GM19467 (cell line): ENCODE data around the gene CLN5.
"Not testable (repeated sequence)": the region's sequence is repeated elsewhere in the genome, so short reads cannot be mapped to it uniquely, and the experiment has no call there.

ENCODE experiments used
- ATAC-seq: cut with Tn5 transposase; IDR thresholded peaks from one replicate; pipeline ENCODE4 v1.9.1; 2021; ENCODE audit warnings: mild to moderate bottlenecking, moderate library complexity; ENCODE audit not compliant: unreplicated experiment

CLN5 gene

GRCh38 chr13:76991796-76992547 is at the start of gene CLN5:
CLN5 (plus strand) TSS chr13:76992081; CDS start chr13:76992099, 18 bp downstream.
- peak; percentile 97 for ATAC-seq

GRCh38 chr13:76942363-76942762 is 49.5 kb upstream of the CLN5 start:
- ATAC-seq: no peak

GRCh38 chr13:76943646-76944045 is 48.2 kb upstream of the CLN5 start:
- no peak for ATAC-seq

- no peak for ATAC-seq
These were observed 47.4 kb upstream of the CLN5 start for GRCh38 chr13:76944456-76944855.

GRCh38 chr13:76948149-76948548 is 43.7 kb upstream of the CLN5 start, which contains the start of gene ACOD1:
ACOD1 (plus strand) TSS chr13:76948511; CDS start chr13:76948559, 48 bp downstream.
- ATAC-seq: no peak

GRCh38 chr13:76950101-76950500 is 41.8 kb upstream of the CLN5 start:
- ATAC-seq: no peak

DNA sequence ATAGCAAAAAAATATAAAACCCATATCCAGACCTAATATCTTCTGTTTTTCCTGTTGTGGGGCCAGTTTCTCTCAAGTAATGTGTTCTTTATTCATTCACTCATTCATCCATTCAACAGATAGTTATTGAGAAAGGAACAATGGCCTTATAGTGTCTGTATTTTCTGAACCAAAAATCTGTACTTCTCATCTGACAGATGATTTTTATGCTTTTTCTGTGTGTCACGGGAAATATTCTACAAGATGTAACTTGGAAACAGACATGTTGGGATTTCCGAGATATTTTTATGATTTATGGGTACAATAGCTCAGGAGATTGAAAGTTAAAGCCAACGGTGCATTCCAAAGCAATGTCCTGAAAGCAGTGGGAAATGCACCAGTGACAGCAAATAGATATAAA is 37.9 kb upstream of the CLN5 start:
- ATAC-seq: no peak

GRCh38 chr13:76954538-76954937 is 37.3 kb upstream of the CLN5 start:
- ATAC-seq: no peak

- ATAC-seq: no peak
These were observed 36.7 kb upstream of the CLN5 start for GRCh38 chr13:76955193-76955592.

DNA sequence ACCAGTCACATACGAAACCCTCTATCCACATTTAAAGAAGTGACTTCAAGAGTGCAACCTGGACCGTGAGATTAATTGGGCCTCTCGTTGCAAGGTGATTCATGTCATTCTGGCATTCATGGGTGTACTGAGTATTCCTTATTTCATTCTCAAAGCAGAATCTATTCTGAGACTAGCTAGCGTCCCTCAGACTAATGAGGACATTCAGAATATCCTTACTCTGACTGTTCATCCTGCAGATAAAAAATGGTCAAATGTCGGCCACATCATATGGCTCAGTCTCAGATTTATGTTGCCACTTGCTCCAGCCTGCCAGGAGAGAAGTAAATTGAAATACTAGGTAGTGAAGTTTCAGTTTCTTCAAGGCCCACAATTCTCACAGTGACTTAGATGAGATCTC is 36.2 kb upstream of the CLN5 start:
- no peak for ATAC-seq

DNA sequence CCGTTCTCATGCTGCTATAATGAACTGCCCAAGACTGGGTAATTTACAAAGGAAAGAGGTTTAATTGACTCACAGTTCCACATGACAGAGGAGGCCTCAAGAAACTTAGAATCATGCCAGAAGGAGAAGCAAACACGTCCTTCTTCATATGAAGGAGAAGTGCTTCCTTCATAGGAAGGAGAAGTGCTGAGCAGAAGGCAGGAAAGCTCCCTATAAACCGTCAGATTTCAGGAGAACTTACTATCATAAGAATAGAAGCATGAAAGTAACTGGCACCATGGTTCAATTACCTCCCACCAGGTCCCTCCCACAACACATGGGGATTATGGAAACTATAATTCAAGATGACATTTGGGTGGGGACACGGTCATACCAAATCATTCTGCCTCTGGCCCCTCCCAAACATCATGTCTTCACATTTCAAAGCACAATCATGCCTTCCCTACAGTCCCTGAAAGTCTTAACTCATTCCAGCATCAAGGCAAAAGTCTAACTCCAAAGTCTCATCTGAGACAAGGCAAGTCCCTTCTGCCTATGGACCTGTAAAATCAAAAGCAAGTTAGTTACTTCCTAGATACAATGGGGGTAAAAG is 32.9 kb upstream of the CLN5 start:
- no peak for ATAC-seq

DNA sequence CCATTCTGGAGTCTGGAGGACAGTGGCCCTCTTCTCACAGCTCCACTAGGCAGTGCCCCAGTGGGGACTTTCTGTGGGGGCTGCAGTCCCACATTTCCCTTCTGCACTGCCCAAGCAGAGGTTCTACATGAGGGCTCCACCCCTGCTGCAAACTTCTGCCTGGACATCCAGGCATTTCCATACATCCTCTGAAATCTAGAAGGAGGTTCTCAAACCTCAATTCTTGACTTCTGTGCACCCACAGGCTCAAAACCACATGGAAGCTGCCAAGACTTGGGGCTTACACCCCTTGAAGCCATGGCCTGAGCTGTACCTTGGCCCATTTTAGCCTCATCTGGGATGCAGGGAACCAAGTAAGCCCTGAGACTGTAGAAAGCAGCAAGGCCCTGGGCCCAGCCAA is 32.1 kb upstream of the CLN5 start:
- ATAC-seq: not testable (repeated sequence)

DNA sequence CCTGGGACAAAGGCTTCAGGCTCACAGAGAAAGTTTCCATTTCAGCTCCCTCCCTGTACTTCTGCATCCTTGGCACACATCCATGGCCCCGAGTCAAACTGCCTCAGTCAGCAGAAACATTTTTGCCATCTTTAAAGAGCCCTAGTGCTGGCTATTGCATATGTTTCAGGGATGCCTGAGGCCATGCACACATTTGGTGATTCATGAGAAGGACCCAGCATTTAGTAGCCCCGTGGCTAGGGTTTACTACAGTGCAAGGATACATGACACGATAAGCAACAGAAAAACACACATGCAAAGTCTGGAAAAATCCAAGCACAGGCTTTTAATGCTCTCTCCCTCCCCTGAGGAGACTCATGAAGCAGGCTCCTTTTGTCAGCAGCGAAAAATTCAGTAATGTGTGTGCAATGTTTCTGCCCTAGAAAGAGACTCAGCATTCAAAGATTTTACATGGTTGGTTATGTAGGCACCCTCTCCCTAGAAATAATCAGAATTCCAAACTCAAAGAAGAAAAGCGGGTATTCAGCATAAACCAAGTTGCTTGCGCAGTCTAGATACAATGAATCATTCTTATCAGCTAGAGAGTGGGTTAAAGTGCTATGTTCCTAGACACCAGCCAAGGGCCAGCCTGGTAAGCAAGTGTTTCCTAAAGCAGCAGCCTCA is 26.0 kb upstream of the CLN5 start:
- ATAC-seq: no peak

GRCh38 chr13:76967031-76967430 is 24.9 kb upstream of the CLN5 start:
- ATAC-seq: no peak

DNA sequence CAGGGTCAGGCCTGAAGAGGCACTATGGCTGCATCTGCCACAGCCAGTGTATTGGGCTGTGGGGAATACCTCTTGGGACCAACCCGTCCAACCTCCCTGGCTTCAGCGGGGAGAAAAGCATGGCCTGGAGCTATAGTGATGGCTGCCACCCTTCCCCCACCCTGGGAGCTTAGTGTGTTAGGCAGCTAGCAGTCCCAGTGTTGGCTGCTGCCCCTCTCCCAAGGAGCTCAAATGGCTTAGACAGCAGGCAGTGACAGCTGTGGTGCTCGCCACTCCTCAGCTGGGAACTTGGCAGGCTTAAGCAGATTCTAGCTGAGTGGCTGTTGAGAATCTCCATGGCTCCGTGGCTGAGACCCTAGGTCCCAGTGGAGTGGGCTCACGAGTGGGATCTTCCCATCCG is 23.8 kb upstream of the CLN5 start:
- no peak for ATAC-seq

DNA sequence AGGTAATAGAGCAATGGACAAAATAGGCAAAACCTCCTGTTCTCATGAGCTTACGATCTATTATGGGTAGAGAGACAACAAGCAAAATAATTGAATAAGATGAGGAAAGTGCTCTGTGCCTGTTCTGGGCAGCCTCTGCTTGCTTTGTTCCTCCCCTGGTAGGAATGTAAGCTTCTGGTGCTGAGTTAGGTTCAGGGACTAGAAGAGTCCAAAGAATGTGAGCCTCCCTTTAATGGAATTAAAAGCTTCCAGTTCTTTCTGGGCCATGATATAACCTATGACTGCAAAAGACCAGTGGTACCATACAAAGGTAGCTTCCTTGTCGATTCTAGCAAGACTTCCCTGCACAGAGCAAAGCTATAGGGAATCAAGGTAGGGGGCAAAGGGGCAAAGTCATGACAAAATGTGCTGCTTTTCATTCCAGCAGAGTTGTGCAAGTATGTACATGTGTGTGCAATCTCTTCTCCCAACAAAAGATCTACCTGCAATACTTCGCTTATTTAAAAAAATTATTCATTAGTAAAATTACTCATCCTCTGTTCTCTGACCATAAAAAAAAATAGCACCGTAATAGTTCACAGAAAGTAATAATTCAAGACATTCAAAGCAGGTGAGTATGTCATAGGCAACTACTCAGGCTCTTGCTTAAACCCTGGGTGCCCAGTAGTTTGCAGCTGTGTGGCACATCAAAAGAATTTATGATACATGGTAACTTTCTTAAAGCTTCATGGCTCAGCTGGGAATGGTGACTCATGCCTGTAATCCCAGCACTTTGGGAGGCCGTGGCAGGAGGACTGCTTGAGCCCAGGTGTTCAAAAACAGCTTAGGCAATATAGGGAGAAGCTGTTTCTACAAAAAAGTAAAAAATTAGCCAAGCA is 22.2 kb upstream of the CLN5 start:
- no peak for ATAC-seq

GRCh38 chr13:76971215-76971614 is 20.7 kb upstream of the CLN5 start:
- ATAC-seq: no peak

DNA sequence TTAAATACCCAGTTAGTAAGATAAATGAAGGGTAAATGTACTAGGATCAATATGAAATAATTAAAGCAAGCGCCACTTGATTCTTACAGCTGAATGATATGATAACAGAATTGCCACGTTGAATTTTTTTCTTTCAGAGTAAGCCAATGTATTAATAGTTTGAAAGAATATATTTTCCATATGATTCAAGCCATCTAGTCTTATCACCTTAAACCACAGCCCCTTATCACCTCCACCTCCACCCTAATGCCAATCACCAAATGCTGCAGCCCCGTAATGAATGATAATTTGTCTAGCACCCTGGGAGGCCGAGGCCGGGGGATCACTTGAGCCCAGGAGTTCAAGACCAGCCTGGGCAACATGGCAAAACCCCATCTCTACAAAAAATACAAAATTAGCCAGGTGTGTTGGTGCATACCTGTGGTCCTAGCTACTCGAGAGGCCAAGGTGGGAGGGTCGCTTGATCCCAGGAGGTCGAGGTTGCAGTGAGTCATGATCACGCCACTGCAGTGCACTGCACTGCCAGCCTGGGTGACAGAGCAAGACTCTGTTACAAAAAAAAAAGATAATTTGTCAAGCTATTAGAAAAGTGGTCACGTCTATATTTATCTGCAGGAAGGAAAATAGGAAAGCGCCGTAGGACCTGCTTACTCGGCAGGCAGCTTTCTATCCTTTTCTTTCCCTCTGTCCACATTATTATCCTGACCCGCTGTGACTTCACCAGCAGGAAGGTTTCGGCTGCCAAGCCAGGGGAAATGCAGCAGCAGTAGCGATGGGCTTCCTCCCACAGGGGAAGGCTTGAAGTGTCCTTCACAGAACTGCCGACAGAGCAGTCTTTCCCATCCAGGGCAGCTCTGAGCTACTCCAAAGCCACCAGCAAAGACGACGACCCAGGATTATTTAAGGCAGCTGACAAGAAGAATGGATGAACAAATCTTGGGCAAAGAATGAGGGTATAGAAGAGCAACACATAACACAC is 19.7 kb upstream of the CLN5 start:
- ATAC-seq: no peak

GRCh38 chr13:76973920-76974617 is 17.8 kb upstream of the CLN5 start:
- no peak for ATAC-seq
